Measurements from ENCODE around the gene E2F6. TPM values are rescaled to one million over a fixed set of nuclear protein-coding genes. Genes with fewer than 3 reads are reported as not detected.

E2F6 gene
- total and polyA plus RNA-seq, 9 of the 15 experiments (the other 6 are each of a cell fraction or from before 2014, with no cell fraction given) = 13.6 to 33.9 (median 26.1) TPM

- no peak for TF ChIP-seq ESRRA (IDR thresholded peaks at IDR 0.05; ENCODE audit: borderline replicate concordance, low read depth)
- no peak for TF ChIP-seq RFX1 (IDR thresholded peaks at IDR 0.05)
- no peak for TF ChIP-seq CEBPZ (IDR thresholded peaks at IDR 0.05; ENCODE audit: borderline replicate concordance, low read depth, low read length)
These were observed 46.2 kb downstream of the E2F6 start (continued) for GRCh38 chr2:11419781-11420180.

GRCh38 chr2:11417946-11418585, 47.9 kb downstream of the E2F6 start:
- H3K9ac ChIP-seq (ENCODE audit: insufficient read depth in 1 of 2, low read depth in 2 of 2, low read length in 2 of 2) = no peak overlapping the region
- ATAC-seq = peak; percentile 33; the same call in 1 of the 3 replicates
- H3K9me3 ChIP-seq (replicated peaks; ENCODE audit: control insufficient read depth, insufficient read depth, low read depth, low read length) = peaks cover 6% of the 10 kb centered on the region
- H3K9me1 ChIP-seq (ENCODE audit: control insufficient read depth, insufficient read depth, low read length) = no peaks in the 10 kb centered on the region
- H3K4me2 ChIP-seq (ENCODE audit: insufficient read depth, low read length) = no peak overlapping the region
- no peaks in the 10 kb centered on the region for H3K4me1 ChIP-seq (replicated peaks in 1 of 2; ENCODE audit: control insufficient read depth in 2 of 2, insufficient read depth in 2 of 2, low read length in 2 of 2)
- no peak for FAIRE-seq
- H3K36me3 ChIP-seq (ENCODE audit: control insufficient read depth, insufficient read depth, low read length) = no peaks in the 10 kb centered on the region
- WGBS (ENCODE audit: insufficient coverage, low coverage, missing lambda C conversion rate) = 24% methylated on average over 8 of the region's 8 CpGs
- ChIA-PET CTCF (ENCODE audit: low intra/inter-chr PET ratio) (no interaction called here), POLR2A (interaction anchor here (0.8 to 1.1 kb wide), 3 partner anchors 12 to 28 kb away, joined by 3 to 5 read pairs (median 3); no protein-coding TSS in a partner anchor)
- H3K27me3 ChIP-seq (ENCODE audit: control insufficient read depth in 2 of 2, insufficient read depth in 2 of 2, low read length in 2 of 2) = no peaks in the 10 kb centered on the region
- H3K27ac ChIP-seq (ENCODE audit: extremely low read depth, low read depth, low read length) = no peak overlapping the region
- no peaks in the 10 kb centered on the region for H4K20me1 ChIP-seq (replicated peaks; ENCODE audit: control insufficient read depth, insufficient read depth, low read length)
- no TSS peak for BruUV-seq (replicated peaks)
- in situ Hi-C loops (cut with MboI) = loop anchor here (25.0 kb wide), 3 partner anchors 181 to 581 kb away; a partner anchor contains a TSS
- peak; percentile 45 to 66 (median 58) for DNase-seq (ENCODE audit: extremely low read depth in 1 of 4, low spot score in 3 of 4)
- intact Hi-C loops (cut with micrococcal nuclease) = loop anchor here (1.0 to 10.0 kb wide), 2 partner anchors 166 to 583 kb away; no protein-coding TSS in a partner anchor
- no peak overlapping the region for H3K4me3 ChIP-seq
- no peaks in the 10 kb centered on the region for H3K79me2 ChIP-seq (ENCODE audit: control insufficient read depth, insufficient read depth, low read length)
- no peak overlapping the region for H2AFZ ChIP-seq (ENCODE audit: low read depth, low read length)
- TF ChIP-seq, protein P1, sequence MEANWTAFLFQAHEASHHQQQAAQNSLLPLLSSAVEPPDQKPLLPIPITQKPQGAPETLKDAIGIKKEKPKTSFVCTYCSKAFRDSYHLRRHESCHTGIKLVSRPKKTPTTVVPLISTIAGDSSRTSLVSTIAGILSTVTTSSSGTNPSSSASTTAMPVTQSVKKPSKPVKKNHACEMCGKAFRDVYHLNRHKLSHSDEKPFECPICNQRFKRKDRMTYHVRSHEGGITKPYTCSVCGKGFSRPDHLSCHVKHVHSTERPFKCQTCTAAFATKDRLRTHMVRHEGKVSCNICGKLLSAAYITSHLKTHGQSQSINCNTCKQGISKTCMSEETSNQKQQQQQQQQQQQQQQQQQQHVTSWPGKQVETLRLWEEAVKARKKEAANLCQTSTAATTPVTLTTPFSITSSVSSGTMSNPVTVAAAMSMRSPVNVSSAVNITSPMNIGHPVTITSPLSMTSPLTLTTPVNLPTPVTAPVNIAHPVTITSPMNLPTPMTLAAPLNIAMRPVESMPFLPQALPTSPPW (CRISPR knock-in tag; IDR thresholded peaks at IDR 0.05) = no peak
- TF ChIP-seq MCM2 (IDR thresholded peaks at IDR 0.05; ENCODE audit: low read depth) = no peak
- TF ChIP-seq, protein P2, sequence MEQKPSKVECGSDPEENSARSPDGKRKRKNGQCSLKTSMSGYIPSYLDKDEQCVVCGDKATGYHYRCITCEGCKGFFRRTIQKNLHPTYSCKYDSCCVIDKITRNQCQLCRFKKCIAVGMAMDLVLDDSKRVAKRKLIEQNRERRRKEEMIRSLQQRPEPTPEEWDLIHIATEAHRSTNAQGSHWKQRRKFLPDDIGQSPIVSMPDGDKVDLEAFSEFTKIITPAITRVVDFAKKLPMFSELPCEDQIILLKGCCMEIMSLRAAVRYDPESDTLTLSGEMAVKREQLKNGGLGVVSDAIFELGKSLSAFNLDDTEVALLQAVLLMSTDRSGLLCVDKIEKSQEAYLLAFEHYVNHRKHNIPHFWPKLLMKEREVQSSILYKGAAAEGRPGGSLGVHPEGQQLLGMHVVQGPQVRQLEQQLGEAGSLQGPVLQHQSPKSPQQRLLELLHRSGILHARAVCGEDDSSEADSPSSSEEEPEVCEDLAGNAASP (IDR thresholded peaks at IDR 0.05) = no peak
- TF ChIP-seq MTA2 (IDR thresholded peaks at IDR 0.05; ENCODE audit: low read depth) = no peak
- no peak for TF ChIP-seq ZNF253 (CRISPR knock-in tag; conservative IDR thresholded peaks at IDR 0.05)
- TF ChIP-seq EWSR1 (IDR thresholded peaks at IDR 0.05; ENCODE audit: borderline replicate concordance, low read depth, partially characterized antibody) = no peak
- TF ChIP-seq, protein P3, sequence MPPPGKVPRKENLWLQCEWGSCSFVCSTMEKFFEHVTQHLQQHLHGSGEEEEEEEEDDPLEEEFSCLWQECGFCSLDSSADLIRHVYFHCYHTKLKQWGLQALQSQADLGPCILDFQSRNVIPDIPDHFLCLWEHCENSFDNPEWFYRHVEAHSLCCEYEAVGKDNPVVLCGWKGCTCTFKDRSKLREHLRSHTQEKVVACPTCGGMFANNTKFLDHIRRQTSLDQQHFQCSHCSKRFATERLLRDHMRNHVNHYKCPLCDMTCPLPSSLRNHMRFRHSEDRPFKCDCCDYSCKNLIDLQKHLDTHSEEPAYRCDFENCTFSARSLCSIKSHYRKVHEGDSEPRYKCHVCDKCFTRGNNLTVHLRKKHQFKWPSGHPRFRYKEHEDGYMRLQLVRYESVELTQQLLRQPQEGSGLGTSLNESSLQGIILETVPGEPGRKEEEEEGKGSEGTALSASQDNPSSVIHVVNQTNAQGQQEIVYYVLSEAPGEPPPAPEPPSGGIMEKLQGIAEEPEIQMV (tag; conservative IDR thresholded peaks at IDR 0.05; ENCODE audit: low read depth) = no peak
- TF ChIP-seq RAD21 (CRISPR knock-in tag; conservative IDR thresholded peaks at IDR 0.05 in 1 of 2, IDR thresholded peaks at IDR 0.05 in 1 of 2) = peak in 1 of 2 experiments; percentile 57; a peak in 2 of 4 replicates

All from K562 (cell line).